Activated CD4-positive, CD25-positive, alpha-beta regulatory T cell treated with anti-CD3 and anti-CD28 coated beads, Interleukin-2, amount 50 U/mL, for 16 hours (primary cell): Measurements from ENCODE around the gene FARP1.

Experiments
- DNase-seq: peaks from one replicate; pipeline ENCODE4 v3.0.0-alpha.2; 2020; ENCODE audit warnings: low read depth, low spot score

FARP1 gene

GRCh38 chr13:98333486-98333885 lies 190.6 kb downstream of the FARP1 start:
- no peak for DNase-seq

- no peak for DNase-seq
Observed at GRCh38 chr13:98334620-98335205, 191.8 kb downstream of the FARP1 start.

- DNase-seq: no peak
Observed at GRCh38 chr13:98335721-98336120, 192.8 kb downstream of the FARP1 start.

- no peak for DNase-seq
Observed at GRCh38 chr13:98338310-98338709, 195.4 kb downstream of the FARP1 start.

GRCh38 chr13:98339684-98340425 lies 197.0 kb downstream of the FARP1 start:
- DNase-seq: no peak

- no peak for DNase-seq
Observed at GRCh38 chr13:98342953-98343352, 200.1 kb downstream of the FARP1 start.

GRCh38 chr13:98343461-98343860 lies 200.6 kb downstream of the FARP1 start:
- DNase-seq: no peak

GRCh38 chr13:98344392-98344791 lies 201.5 kb downstream of the FARP1 start:
- DNase-seq: no peak

GRCh38 chr13:98345107-98345935 lies 202.4 kb downstream of the FARP1 start:
- no peak for DNase-seq

GRCh38 chr13:98346904-98347636 lies 204.2 kb downstream of the FARP1 start:
- DNase-seq: no peak

- DNase-seq: no peak
Observed at GRCh38 chr13:98347756-98348155, 204.9 kb downstream of the FARP1 start.

GRCh38 chr13:98348466-98349200 lies 205.7 kb downstream of the FARP1 start:
- DNase-seq: no peak

- DNase-seq: no peak
Observed at GRCh38 chr13:98349731-98350305, 206.9 kb downstream of the FARP1 start.

- DNase-seq: no peak
Observed at GRCh38 chr13:98350746-98351330, 207.9 kb downstream of the FARP1 start.

GRCh38 chr13:98351636-98352035 lies 208.7 kb downstream of the FARP1 start:
- DNase-seq: no peak

- DNase-seq: no peak
Observed at GRCh38 chr13:98352226-98352625, 209.3 kb downstream of the FARP1 start.

GRCh38 chr13:98353750-98354149 lies 210.9 kb downstream of the FARP1 start:
- no peak for DNase-seq

- no peak for DNase-seq
Observed at GRCh38 chr13:98358937-98359336, 216.0 kb downstream of the FARP1 start.

GRCh38 chr13:98360545-98360944 lies 217.7 kb downstream of the FARP1 start:
- no peak for DNase-seq

GRCh38 chr13:98363326-98363725 lies 220.4 kb downstream of the FARP1 start:
- DNase-seq: no peak
